ENCODE results near the gene PSMB5.

GRCh38 chr14:23021889-23022442 is 12.7 kb downstream of the PSMB5 start:
- TF ChIP-seq POLR2A (IDR thresholded peaks at IDR 0.05) = no peak
- TF ChIP-seq CTCF (IDR thresholded peaks at IDR 0.05 in 4 of 5, conservative IDR thresholded peaks at IDR 0.05 in 1 of 5) = no peak

Data from gastrocnemius medialis (tissue), 4 donors.